Suprapubic skin (tissue), 4 donors: ENCODE results near the gene TACR1. TPM values are rescaled to one million over a fixed set of nuclear protein-coding genes. Genes with fewer than 3 reads are reported as not detected.
"Not testable (repeated sequence)": the region's sequence is repeated elsewhere in the genome, so short reads cannot be mapped to it uniquely, and the experiment has no call there.

ENCODE experiments used
- DNase-seq, 2 donors: peaks; one replicate each; pipeline ENCODE4 v3.0.0-alpha.2; 2019; ENCODE audit warnings: low spot score in 2 of 2
- H3K27ac ChIP-seq: fragments of 200-600 bp; sonication (generic); one replicate; pipeline ENCODE4 v1.5.1; 2019
- H3K27me3 ChIP-seq: fragments of 200-600 bp; sonication (generic); one replicate; pipeline ENCODE4 v1.5.1; 2019
- H3K36me3 ChIP-seq: fragments of 200-600 bp; sonication (generic); one replicate; pipeline ENCODE4 v1.5.1; 2019
- H3K4me1 ChIP-seq: fragments of 200-600 bp; sonication (generic); one replicate; pipeline ENCODE4 v1.5.1; 2019
- H3K4me3 ChIP-seq: fragments of 200-600 bp; sonication (generic); one replicate; pipeline ENCODE4 v1.5.1; 2019; ENCODE audit warnings: mild to moderate bottlenecking
- H3K9me3 ChIP-seq: fragments of 200-600 bp; sonication (generic); one replicate; pipeline ENCODE4 v1.5.1; 2019
- CTCF ChIP-seq, 2 donors: fragments of 200-600 bp in 1 of 2; fragments of 450-650 bp in 1 of 2; sonication (generic) in 1 of 2; IDR thresholded peaks; one replicate each; pipeline ENCODE4 v1.5.1; 2016 to 2019; ENCODE audit warnings: antibody characterized with exemption in 2 of 2, mild to moderate bottlenecking in 1 of 2, moderate library complexity in 1 of 2
- EP300 ChIP-seq: sonication (generic); formaldehyde crosslinking; IDR thresholded peaks from one replicate; pipeline ENCODE4 v1.6.1; 2017; ENCODE audit warnings: antibody characterized with exemption
- POLR2A ChIP-seq, 2 donors: fragments of 450-650 bp; IDR thresholded peaks; one replicate each; pipeline ENCODE4 v1.6.1; 2017; ENCODE audit warnings: antibody characterized with exemption in 2 of 2, mild to moderate bottlenecking in 2 of 2, moderate library complexity in 2 of 2
- POLR2AphosphoS5 ChIP-seq, 3 donors: sonication (generic); formaldehyde crosslinking; IDR thresholded peaks; one replicate each; pipeline ENCODE4 v1.6.1; 2017; ENCODE audit warnings: antibody characterized with exemption in 3 of 3
- WGBS: methylation state at CpG from one replicate; pipeline ENCODE4 v1.1.5; 2018; 5-methylcytosine and 5-hydroxymethylcytosine counted together
- total RNA-seq, 4 donors: library from RNA; depleted of rRNA; stranded (reverse); fragments of >200 nt; gene quantifications; one replicate each; pipeline ENCODE4 v1.1.0, GENCODE V29; 2016

TACR1 gene
- total RNA-seq, 4 donors from 2014 or later, result 0.55 to 4.8 (median 2.4) TPM

- Histone ChIP-seq H3K4me3 (no peak overlapping the region), H3K9me3 (no peaks in the 10 kb centered on the region), H3K27ac (no peak overlapping the region), H3K27me3 (no peaks in the 10 kb centered on the region), H3K4me1 (no peaks in the 10 kb centered on the region), H3K36me3 (no peaks in the 10 kb centered on the region)
- DNase-seq, result no peak
- TF ChIP-seq POLR2AphosphoS5 (IDR thresholded peaks at IDR 0.05), result no peak
- TF ChIP-seq POLR2A (IDR thresholded peaks at IDR 0.05), result no peak
- TF ChIP-seq CTCF (IDR thresholded peaks at IDR 0.05), result no peak
- TF ChIP-seq EP300, result no peak
Measured at GRCh38 chr2:75162259-75162658, 37.1 kb downstream of the TACR1 start.

GRCh38 chr2:75157435-75157834, 41.9 kb downstream of the TACR1 start:
- peaks cover 4% of the 10 kb centered on the region for H3K4me1 ChIP-seq
- no peaks in the 10 kb centered on the region for H3K36me3 ChIP-seq
- DNase-seq, result no peak
- TF ChIP-seq POLR2AphosphoS5 (IDR thresholded peaks at IDR 0.05) (no peak), EP300 (no peak), CTCF (IDR thresholded peaks at IDR 0.05) (no peak), POLR2A (IDR thresholded peaks at IDR 0.05) (no peak)
- H3K27me3 ChIP-seq, result no peaks in the 10 kb centered on the region
- no peak overlapping the region for H3K4me3 ChIP-seq
- no peak overlapping the region for H3K27ac ChIP-seq
- H3K9me3 ChIP-seq, result no peaks in the 10 kb centered on the region

GRCh38 chr2:75155115-75155514, 44.2 kb downstream of the TACR1 start:
- Histone ChIP-seq H3K9me3 (no peaks in the 10 kb centered on the region), H3K27ac (no peak overlapping the region), H3K4me1 (peaks cover 4% of the 10 kb centered on the region), H3K27me3 (no peaks in the 10 kb centered on the region), H3K4me3 (no peak overlapping the region), H3K36me3 (no peaks in the 10 kb centered on the region)
- DNase-seq, result no peak
- TF ChIP-seq EP300 (no peak), CTCF (IDR thresholded peaks at IDR 0.05) (no peak), POLR2AphosphoS5 (IDR thresholded peaks at IDR 0.05) (no peak), POLR2A (IDR thresholded peaks at IDR 0.05) (no peak)
- 63% methylated on average over 3 of the region's 3 CpGs for WGBS

GRCh38 chr2:75153221-75153620, 46.1 kb downstream of the TACR1 start:
- WGBS, result 91% methylated on average over 1 of the region's 1 CpG
- no peaks in the 10 kb centered on the region for H3K27me3 ChIP-seq
- DNase-seq, result no peak
- no peak for TF ChIP-seq EP300
- no peak for TF ChIP-seq CTCF (IDR thresholded peaks at IDR 0.05)
- TF ChIP-seq POLR2AphosphoS5 (IDR thresholded peaks at IDR 0.05), result no peak
- TF ChIP-seq POLR2A (IDR thresholded peaks at IDR 0.05), result no peak
- H3K4me3 ChIP-seq, result no peak overlapping the region
- no peak overlapping the region for H3K27ac ChIP-seq
- H3K4me1 ChIP-seq, result peaks cover 4% of the 10 kb centered on the region
- no peaks in the 10 kb centered on the region for H3K9me3 ChIP-seq
- H3K36me3 ChIP-seq, result no peaks in the 10 kb centered on the region

GRCh38 chr2:75152243-75152642, 47.1 kb downstream of the TACR1 start:
- 82% methylated on average over 3 of the region's 3 CpGs for WGBS

GRCh38 chr2:75147884-75148283, 51.4 kb downstream of the TACR1 start:
- not testable (repeated sequence) for H3K4me3 ChIP-seq, DNase-seq, H3K4me1 ChIP-seq, H3K9me3 ChIP-seq, H3K27ac ChIP-seq, H3K27me3 ChIP-seq, H3K36me3 ChIP-seq
- WGBS, result 97% methylated on average over 6 of the region's 6 CpGs

More at GRCh38 chr2:75152243-75152642, 47.1 kb downstream of the TACR1 start:
- H3K9me3 ChIP-seq, DNase-seq, H3K36me3 ChIP-seq, H3K4me1 ChIP-seq, H3K27ac ChIP-seq, H3K4me3 ChIP-seq, H3K27me3 ChIP-seq: not testable (repeated sequence)
